Measurements from ENCODE around the gene FSTL4.

DNA sequence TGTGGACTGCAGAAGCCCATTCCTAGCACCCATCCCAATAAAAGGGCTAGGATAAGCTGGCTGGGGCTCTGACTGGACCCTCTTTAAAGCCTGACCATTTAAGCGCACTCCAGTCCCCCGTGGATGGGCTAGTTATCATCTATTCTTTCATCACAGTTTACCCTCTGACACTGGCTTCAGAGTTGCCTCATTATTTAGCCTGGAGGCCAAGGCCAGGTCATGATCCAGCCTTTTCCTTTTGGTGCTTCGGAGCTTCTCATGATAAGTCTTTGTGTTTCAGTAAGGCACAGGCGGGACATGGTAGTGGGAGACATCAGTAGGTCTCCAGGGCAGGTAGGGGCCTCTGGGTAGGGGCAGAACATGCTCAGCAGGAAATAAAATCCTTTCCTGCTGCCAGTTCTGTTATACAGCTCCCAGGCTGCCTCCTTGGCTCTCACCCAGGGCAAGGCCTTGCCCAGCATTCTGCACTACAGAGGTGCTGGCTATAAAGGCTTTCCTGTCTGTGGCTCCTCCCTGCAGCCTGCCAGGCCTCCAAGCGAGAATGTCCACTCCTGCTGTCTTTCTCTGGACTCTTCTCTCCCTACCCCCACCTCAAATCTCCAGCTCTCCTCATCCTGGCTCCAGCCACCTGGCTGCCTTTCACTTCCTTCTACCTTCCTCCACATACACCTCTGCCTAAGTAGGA lies 128.8 kb downstream of the FSTL4 start:
- TF ChIP-seq, protein P1, sequence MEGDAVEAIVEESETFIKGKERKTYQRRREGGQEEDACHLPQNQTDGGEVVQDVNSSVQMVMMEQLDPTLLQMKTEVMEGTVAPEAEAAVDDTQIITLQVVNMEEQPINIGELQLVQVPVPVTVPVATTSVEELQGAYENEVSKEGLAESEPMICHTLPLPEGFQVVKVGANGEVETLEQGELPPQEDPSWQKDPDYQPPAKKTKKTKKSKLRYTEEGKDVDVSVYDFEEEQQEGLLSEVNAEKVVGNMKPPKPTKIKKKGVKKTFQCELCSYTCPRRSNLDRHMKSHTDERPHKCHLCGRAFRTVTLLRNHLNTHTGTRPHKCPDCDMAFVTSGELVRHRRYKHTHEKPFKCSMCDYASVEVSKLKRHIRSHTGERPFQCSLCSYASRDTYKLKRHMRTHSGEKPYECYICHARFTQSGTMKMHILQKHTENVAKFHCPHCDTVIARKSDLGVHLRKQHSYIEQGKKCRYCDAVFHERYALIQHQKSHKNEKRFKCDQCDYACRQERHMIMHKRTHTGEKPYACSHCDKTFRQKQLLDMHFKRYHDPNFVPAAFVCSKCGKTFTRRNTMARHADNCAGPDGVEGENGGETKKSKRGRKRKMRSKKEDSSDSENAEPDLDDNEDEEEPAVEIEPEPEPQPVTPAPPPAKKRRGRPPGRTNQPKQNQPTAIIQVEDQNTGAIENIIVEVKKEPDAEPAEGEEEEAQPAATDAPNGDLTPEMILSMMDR (optimal IDR thresholded peaks at IDR 0.05 in 1 of 3, IDR thresholded peaks at IDR 0.05 in 1 of 3, conservative IDR thresholded peaks at IDR 0.05 in 1 of 3; ENCODE audit: extremely low read depth in 1 of 3, insufficient read depth in 2 of 3, low read length in 3 of 3), result no peak
- no peak for TF ChIP-seq EZH2 (IDR thresholded peaks at IDR 0.05; ENCODE audit: low read length)

All from keratinocyte (primary cell).